Common myeloid progenitor, CD34-positive (primary cell): ENCODE measurements around the gene KIF1A.

Experiments
- CTCF ChIA-PET: fragments of 350-600 bp; sonication (Branson Sonifier 250); formaldehyde crosslinking; loops from one replicate; lab custom pipeline; 2021; ENCODE audit warnings: antibody characterized with exemption; lab: Charles Lee
- POLR2A ChIA-PET: fragments of 350-600 bp; sonication (Branson Sonifier 250); formaldehyde crosslinking; loops from one replicate; lab custom pipeline; 2021; ENCODE audit warnings: antibody characterized with exemption; lab: Charles Lee
- DNase-seq, 3 donors: peaks; one replicate each; pipeline versions ENCODE4 v3.0.0 to v3.0.0-alpha.2; 2013
- H3K27ac ChIP-seq, 2 experiments: 1 replicate in 1 of 2; 2 replicates in 1 of 2; pipeline ENCODE4 v1.7.0; 2013; ENCODE audit warnings: inconsistent platforms in 2 of 2, low read length in 2 of 2, mild to moderate bottlenecking in 2 of 2, low read depth in 1 of 2, moderate library complexity in 1 of 2; ENCODE audit not compliant: severe bottlenecking in 2 of 2, insufficient read depth in 1 of 2, poor library complexity in 1 of 2
- H3K27me3 ChIP-seq, 5 experiments: replicated peaks in 2 of 5; 1 replicate in 3 of 5; 2 replicates in 2 of 5; pipeline versions ENCODE4 v1.6.1 to v1.7.0; 2013; ENCODE audit warnings: low read length in 4 of 5, mild to moderate bottlenecking in 2 of 5, moderate library complexity in 2 of 5, inconsistent platforms in 1 of 5; ENCODE audit not compliant: insufficient read depth in 5 of 5, control insufficient read depth in 4 of 5
- H3K36me3 ChIP-seq, 4 experiments: 1 replicate in 2 of 4; 2 replicates in 2 of 4; pipeline versions ENCODE4 v1.6.1 to v1.7.0; 2013; ENCODE audit warnings: low read length in 3 of 4, control low read depth in 1 of 4, mild to moderate bottlenecking in 1 of 4; ENCODE audit not compliant: control insufficient read depth in 4 of 4, insufficient read depth in 4 of 4
- H3K4me1 ChIP-seq, 4 experiments: 1 replicate in 3 of 4; 2 replicates in 1 of 4; pipeline versions ENCODE4 v1.6.1 to v1.7.1; 2013; ENCODE audit warnings: low read length in 3 of 4, mild to moderate bottlenecking in 3 of 4, control low read depth in 1 of 4, inconsistent platforms in 1 of 4, moderate library complexity in 1 of 4; ENCODE audit not compliant: control insufficient read depth in 4 of 4, insufficient read depth in 4 of 4; ENCODE audit errors: control extremely low read depth in 1 of 4
- H3K4me3 ChIP-seq, 7 experiments: 1 replicate in 4 of 7; 2 replicates in 3 of 7; pipeline versions ENCODE4 v1.5.1 to v1.7.0; 2013; ENCODE audit warnings: mild to moderate bottlenecking in 7 of 7, low read length in 6 of 7, moderate library complexity in 6 of 7, inconsistent platforms in 2 of 7, low read depth in 2 of 7, control low read depth in 1 of 7; ENCODE audit not compliant: insufficient read depth in 4 of 7, control insufficient read depth in 1 of 7; ENCODE audit errors: extremely low read depth in 1 of 7
- H3K9me3 ChIP-seq, 5 experiments: 1 replicate in 4 of 5; 2 replicates in 1 of 5; pipeline versions ENCODE4 v1.6.1 to v1.7.1; 2013; ENCODE audit warnings: low read length in 4 of 5, mild to moderate bottlenecking in 2 of 5, inconsistent platforms in 1 of 5, low read depth in 1 of 5, moderate library complexity in 1 of 5; ENCODE audit not compliant: control insufficient read depth in 4 of 5, insufficient read depth in 2 of 5; ENCODE audit errors: control extremely low read depth in 1 of 5
- WGBS: methylation state at CpG from one replicate; pipeline ENCODE4 v1.1.5; 2013; ENCODE audit not compliant: insufficient coverage; 5-methylcytosine and 5-hydroxymethylcytosine counted together

KIF1A gene

DNA sequence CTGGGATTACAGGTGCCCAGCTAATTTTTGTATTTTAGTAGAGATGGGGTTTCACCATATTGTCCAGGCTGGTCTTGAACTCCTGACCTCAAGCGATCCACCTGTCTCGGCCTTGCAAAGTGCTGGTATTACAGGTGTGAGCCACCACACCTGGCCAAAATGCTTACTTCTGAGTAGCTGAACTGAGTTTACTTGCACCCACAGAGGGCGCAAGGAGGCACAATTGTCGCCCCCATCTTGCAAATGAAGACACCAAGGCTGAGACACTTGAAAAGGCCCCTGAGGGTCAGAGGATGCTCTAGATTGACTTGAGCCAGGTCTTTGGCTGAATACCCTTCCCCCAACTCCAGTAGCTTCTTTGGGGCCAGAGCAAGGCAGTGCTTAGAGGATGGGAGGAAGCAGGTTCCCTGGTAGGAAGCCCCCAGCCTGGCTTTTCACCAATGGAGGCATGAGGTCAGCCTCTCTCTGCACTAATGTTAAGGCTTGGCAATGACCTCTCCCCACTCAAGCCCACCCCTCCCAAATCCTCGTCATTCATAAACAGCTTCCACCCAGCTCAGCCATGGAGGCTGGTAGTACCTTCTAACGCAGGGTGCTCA lies 14.5 kb upstream of the KIF1A start:
- DNase-seq: no peak
- Histone ChIP-seq H3K36me3 (no peaks in the 10 kb centered on the region), H3K27me3 (peaks cover 5 to 21% (median 14%) of the 10 kb centered on the region in 5 experiments), H3K4me1 (peaks cover 0 to 9% (median 7%) of the 10 kb centered on the region in 4 experiments), H3K9me3 (no peaks in the 10 kb centered on the region), H3K27ac (no peak overlapping the region), H3K4me3 (no peak overlapping the region)
- WGBS: 94% methylated on average over 6 of the region's 6 CpGs
- ChIA-PET POLR2A (no interaction called here), CTCF (interaction anchor here (1.2 kb wide), 1 partner anchor 34 kb away, joined by 3 read pairs; no protein-coding TSS in a partner anchor)

DNA sequence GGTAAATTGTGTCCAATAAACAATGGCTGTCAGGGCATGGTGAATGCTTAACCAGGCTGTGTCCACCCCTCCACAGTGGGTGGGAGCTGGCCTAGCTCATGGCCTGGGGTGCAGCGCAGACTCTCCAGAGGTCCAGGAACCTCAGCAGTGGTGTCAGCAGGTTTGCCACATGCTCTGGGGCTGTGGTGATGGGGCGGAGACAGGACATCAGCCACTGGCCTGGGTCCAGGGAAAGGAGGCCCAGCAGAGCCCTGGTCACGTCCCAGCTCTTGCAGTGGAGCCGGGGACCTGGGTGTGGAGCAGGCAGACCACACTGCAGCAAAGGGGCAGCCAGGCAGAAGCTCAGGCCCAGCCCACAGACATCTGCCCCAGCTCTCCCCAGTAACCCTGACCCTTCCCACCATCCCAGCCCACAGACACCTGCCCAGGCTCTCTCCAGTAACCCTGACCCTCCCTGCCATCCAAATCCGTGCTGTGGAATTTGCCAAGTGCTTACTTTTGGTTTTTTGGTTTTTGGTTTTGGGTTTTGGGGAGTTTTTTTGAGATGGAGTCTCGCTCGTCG lies 13.8 kb upstream of the KIF1A start:
- POLR2A ChIA-PET: no interaction called here
- CTCF ChIA-PET: interaction anchor here (1.2 kb wide), 1 partner anchor 34 kb away, joined by 3 read pairs; no protein-coding TSS in a partner anchor
- Histone ChIP-seq H3K9me3 (no peaks in the 10 kb centered on the region), H3K27ac (no peak overlapping the region), H3K36me3 (no peaks in the 10 kb centered on the region), H3K4me1 (peaks cover 0 to 9% (median 7%) of the 10 kb centered on the region in 4 experiments), H3K4me3 (no peak overlapping the region), H3K27me3 (peaks cover 5 to 28% (median 13%) of the 10 kb centered on the region in 5 experiments)
- WGBS: 84% methylated on average over 3 of the region's 8 CpGs
- DNase-seq: no peak

DNA sequence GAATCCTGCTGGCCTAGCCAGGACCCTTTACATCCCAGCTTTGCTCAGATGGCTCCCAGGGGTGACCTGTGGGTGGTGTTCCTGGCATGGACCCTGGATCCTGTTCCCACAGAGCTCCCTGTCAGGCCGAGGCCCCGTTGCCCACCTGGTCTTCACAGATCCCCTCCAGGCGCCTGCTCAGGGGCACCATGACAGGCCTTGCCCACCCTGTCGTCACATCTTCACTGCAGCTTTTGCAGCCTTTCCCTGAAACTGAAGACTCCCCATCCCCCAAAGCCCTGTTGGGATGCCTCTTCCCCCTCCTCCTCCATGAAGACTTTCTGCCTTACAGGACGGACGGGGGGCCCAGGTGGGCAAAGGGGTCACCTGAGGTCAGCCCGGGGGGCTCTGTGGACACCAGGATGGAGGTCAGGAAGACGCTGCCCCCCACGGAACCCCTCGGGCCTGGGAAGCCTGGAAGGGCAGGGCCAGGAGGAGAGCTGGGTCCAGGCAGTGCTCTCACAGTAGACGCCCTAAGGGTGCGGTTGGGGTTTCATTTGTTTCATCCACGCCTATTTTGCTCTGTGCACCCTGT lies 13.0 kb upstream of the KIF1A start:
- ChIA-PET CTCF (no interaction called here), POLR2A (no interaction called here)
- Histone ChIP-seq H3K27me3 (peaks cover 8 to 36% (median 17%) of the 10 kb centered on the region in 5 experiments), H3K4me1 (peaks cover 0 to 9% (median 7%) of the 10 kb centered on the region in 4 experiments), H3K36me3 (no peaks in the 10 kb centered on the region), H3K27ac (no peak overlapping the region), H3K4me3 (no peak overlapping the region), H3K9me3 (no peaks in the 10 kb centered on the region)
- no peak for DNase-seq
- 83% methylated on average over 9 of the region's 13 CpGs for WGBS

DNA sequence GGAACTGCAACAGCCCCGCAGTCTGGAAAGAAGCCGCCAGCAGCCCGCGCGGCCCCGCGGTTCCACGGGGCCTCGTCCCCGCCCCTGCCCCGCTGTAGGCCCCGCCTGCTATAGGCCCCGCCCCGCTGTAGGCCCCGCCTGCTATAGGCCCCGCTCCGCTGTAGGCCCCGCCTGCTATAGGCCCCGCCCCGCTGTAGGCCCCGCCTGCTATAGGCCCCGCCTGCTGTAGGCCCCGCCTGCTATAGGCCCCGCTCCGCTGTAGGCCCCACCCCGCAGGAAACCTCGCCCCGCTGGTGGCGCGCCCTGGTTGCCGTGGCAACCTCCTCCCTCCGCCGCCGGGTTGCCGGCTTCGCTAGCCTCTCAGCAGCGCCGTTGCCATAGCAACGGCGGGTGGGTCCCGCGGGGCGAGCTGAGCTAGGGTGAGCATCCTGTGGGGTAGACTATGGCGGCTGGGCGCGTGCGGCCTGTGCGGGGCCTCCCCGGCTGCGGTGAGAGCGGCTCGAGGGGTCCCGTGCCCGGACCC lies 12.2 kb upstream of the KIF1A start:
- ChIA-PET CTCF (no interaction called here), POLR2A (no interaction called here)

DNA sequence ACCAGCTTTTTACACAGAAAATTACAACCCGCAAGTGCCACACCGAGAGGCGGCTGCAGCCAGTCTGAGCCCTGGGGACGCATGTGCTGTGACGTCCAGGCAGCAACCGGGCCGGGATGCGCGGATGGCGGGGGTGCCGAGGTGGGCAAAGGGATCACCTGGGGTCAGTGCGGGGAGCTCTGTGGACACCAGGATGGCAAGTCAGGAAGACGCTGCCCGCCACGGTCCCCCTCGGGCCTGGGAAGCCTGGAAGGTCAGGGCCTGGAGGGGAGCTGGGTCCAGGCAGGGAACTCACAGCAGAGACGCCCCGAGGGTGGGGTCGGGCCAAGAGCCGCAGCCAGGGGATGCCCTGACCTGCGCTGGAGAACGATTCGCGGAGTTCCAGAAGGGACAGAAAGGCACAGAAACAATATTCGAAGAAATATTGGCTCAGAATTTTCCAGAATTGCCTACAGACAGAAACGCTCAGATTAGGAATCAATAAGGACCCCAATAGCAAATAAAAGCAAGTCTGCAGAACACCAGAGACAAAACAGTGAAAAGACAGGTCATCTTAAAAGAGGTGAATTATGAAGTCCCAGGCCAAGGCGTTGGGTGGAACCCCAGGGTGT lies 11.7 kb upstream of the KIF1A start:
- no peak overlapping the region for H3K27ac ChIP-seq
- H3K27me3 ChIP-seq: peaks cover 8 to 49% (median 22%) of the 10 kb centered on the region in 5 experiments
- H3K4me3 ChIP-seq: peak overlapping the region in 5 of 7 experiments; percentile 23 to 68 (median 43)
- POLR2A ChIA-PET: no interaction called here
- CTCF ChIA-PET: no interaction called here
- H3K36me3 ChIP-seq: no peaks in the 10 kb centered on the region
- H3K9me3 ChIP-seq: peaks cover 0 to 6% (median 2%) of the 10 kb centered on the region in 5 experiments
- DNase-seq: no peak
- WGBS: 9% methylated on average over 23 of the region's 27 CpGs
- H3K4me1 ChIP-seq: peaks cover 0 to 9% (median 7%) of the 10 kb centered on the region in 4 experiments

More for the DNA sequence above, 12.2 kb upstream of the KIF1A start:
- peaks cover 8 to 44% (median 21%) of the 10 kb centered on the region in 5 experiments for H3K27me3 ChIP-seq
- WGBS: 4% methylated on average over 46 of the region's 54 CpGs
- H3K36me3 ChIP-seq: no peaks in the 10 kb centered on the region
- H3K4me1 ChIP-seq: peaks cover 0 to 9% (median 7%) of the 10 kb centered on the region in 4 experiments
- peak; percentile 94 to 98 (median 97) for DNase-seq
- peak overlapping the region in 5 of 7 experiments; percentile 23 to 68 (median 43) for H3K4me3 ChIP-seq
- H3K27ac ChIP-seq: no peak overlapping the region
- peaks cover 0 to under 1% (median 0%) of the 10 kb centered on the region in 5 experiments for H3K9me3 ChIP-seq

DNA sequence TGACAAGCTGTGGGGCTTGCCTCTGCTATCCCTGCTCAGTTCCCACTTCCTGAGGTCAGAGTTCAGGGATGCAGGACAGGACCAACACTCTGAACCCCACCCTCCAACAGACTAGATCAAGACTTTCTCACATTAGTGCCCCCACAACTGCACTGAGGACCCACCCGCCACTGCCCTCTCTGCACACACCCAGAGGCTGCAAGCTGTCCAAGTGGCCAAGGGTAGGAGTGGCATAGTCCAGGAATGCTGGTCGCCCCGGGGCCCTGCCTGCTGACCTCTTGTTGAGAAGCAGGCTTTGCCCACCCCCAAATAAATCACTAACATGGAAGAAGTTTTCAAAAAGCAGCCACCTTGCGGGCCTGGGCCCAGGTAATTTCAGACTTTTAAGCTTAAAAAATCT lies 5.5 kb upstream of the KIF1A start:
- ChIA-PET CTCF (interaction anchor here (1.5 kb wide), 1 partner anchor 90 kb away, joined by 3 read pairs; no protein-coding TSS in a partner anchor), POLR2A (no interaction called here)
- Histone ChIP-seq H3K4me3 (no peak overlapping the region), H3K4me1 (peaks cover 0 to 11% (median 4%) of the 10 kb centered on the region in 4 experiments), H3K27me3 (peaks cover 23 to 97% (median 35%) of the 10 kb centered on the region in 5 experiments), H3K9me3 (peaks cover 0 to 22% (median 17%) of the 10 kb centered on the region in 5 experiments), H3K27ac (no peak overlapping the region), H3K36me3 (no peaks in the 10 kb centered on the region)
- no peak for DNase-seq
- WGBS: 96% methylated on average over 4 of the region's 4 CpGs
